Peyer's patch (tissue), 4 donors: ENCODE measurements around the gene ZNF142.

Experiments used
- CTCF ChIP-seq, 6 experiments: fragments of 450-650 bp in 4 of 6; fragments of 200-600 bp in 2 of 6; sonication (generic) in 1 of 6; IDR thresholded peaks; one replicate each; pipeline ENCODE4 v1.5.1; 2017 to 2019; ENCODE audit warnings: antibody characterized with exemption in 6 of 6, mild to moderate bottlenecking in 3 of 6, moderate library complexity in 1 of 6
- POLR2A ChIP-seq, 2 donors: fragments of 450-650 bp; IDR thresholded peaks; one replicate each; pipeline ENCODE4 v1.5.1; 2017; ENCODE audit warnings: antibody characterized with exemption in 2 of 2, mild to moderate bottlenecking in 2 of 2, moderate library complexity in 2 of 2

GRCh38 chr2:218658671-218659257 lies 659 bp downstream of the ZNF142 start:
- TF ChIP-seq CTCF (IDR thresholded peaks at IDR 0.05) = peak in 4 of 6 experiments; percentile 40 to 56 (median 50)
- TF ChIP-seq POLR2A (IDR thresholded peaks at IDR 0.05) = no peak
